ENCODE results near the gene STK40. TPM values are rescaled to one million over a fixed set of nuclear protein-coding genes. Genes with fewer than 3 reads are reported as not detected.

Gene STK40
- 34.2 TPM for total RNA-seq

- peak; percentile 99 for DNase-seq (ENCODE audit: low spot score)
Measured at GRCh38 chr1:36385410-36386264, at the start of gene STK40. TSS of gene STK40 (minus strand) at chr1:36385924. CDS start at chr1:36361332, 24,592 bp downstream.

GRCh38 chr1:36433102-36433501, 47.4 kb upstream of the STK40 start:
- DNase-seq (ENCODE audit: low spot score), result no peak

GRCh38 chr1:36432616-36433015, 46.9 kb upstream of the STK40 start:
- no peak for DNase-seq (ENCODE audit: low spot score)

- DNase-seq (ENCODE audit: low spot score), result no peak
Measured at GRCh38 chr1:36425791-36426190, 40.1 kb upstream of the STK40 start.

GRCh38 chr1:36421649-36422048, 35.9 kb upstream of the STK40 start:
- no peak for DNase-seq (ENCODE audit: low spot score)

GRCh38 chr1:36420836-36421317, 35.2 kb upstream of the STK40 start:
- DNase-seq (ENCODE audit: low spot score), result peak; percentile 90

- no peak for DNase-seq (ENCODE audit: low spot score)
Measured at GRCh38 chr1:36420409-36420808, 34.7 kb upstream of the STK40 start.

GRCh38 chr1:36419569-36419968, 33.8 kb upstream of the STK40 start:
- DNase-seq (ENCODE audit: low spot score), result no peak

- no peak for DNase-seq (ENCODE audit: low spot score)
Measured at GRCh38 chr1:36419140-36419539, 33.4 kb upstream of the STK40 start.

- DNase-seq (ENCODE audit: low spot score), result no peak
Measured at GRCh38 chr1:36417931-36418330, 32.2 kb upstream of the STK40 start.

- no peak for DNase-seq (ENCODE audit: low spot score)
Measured at GRCh38 chr1:36415661-36416326, 30.1 kb upstream of the STK40 start.

- no peak for DNase-seq (ENCODE audit: low spot score)
Measured at GRCh38 chr1:36414384-36414783, 28.7 kb upstream of the STK40 start.

GRCh38 chr1:36411674-36412648, 26.2 kb upstream of the STK40 start:
- DNase-seq (ENCODE audit: low spot score), result no peak

GRCh38 chr1:36408479-36408878, 22.8 kb upstream of the STK40 start:
- DNase-seq (ENCODE audit: low spot score), result no peak

- no peak for DNase-seq (ENCODE audit: low spot score)
Measured at GRCh38 chr1:36406440-36406839, 20.7 kb upstream of the STK40 start.

- DNase-seq (ENCODE audit: low spot score), result no peak
Measured at GRCh38 chr1:36402504-36402890, 16.8 kb upstream of the STK40 start.

GRCh38 chr1:36401602-36402503, 16.1 kb upstream of the STK40 start:
- no peak for DNase-seq (ENCODE audit: low spot score)

- DNase-seq (ENCODE audit: low spot score), result peak; percentile 81
Measured at GRCh38 chr1:36400825-36401601, 15.3 kb upstream of the STK40 start.

GRCh38 chr1:36400514-36400824, 14.7 kb upstream of the STK40 start:
- no peak for DNase-seq (ENCODE audit: low spot score)

- DNase-seq (ENCODE audit: low spot score), result no peak
Measured at GRCh38 chr1:36398370-36398977, 12.8 kb upstream of the STK40 start.

Data from ureter (tissue), 1 donor.